ENCODE data around the gene CHST8.

CHST8 gene

DNA sequence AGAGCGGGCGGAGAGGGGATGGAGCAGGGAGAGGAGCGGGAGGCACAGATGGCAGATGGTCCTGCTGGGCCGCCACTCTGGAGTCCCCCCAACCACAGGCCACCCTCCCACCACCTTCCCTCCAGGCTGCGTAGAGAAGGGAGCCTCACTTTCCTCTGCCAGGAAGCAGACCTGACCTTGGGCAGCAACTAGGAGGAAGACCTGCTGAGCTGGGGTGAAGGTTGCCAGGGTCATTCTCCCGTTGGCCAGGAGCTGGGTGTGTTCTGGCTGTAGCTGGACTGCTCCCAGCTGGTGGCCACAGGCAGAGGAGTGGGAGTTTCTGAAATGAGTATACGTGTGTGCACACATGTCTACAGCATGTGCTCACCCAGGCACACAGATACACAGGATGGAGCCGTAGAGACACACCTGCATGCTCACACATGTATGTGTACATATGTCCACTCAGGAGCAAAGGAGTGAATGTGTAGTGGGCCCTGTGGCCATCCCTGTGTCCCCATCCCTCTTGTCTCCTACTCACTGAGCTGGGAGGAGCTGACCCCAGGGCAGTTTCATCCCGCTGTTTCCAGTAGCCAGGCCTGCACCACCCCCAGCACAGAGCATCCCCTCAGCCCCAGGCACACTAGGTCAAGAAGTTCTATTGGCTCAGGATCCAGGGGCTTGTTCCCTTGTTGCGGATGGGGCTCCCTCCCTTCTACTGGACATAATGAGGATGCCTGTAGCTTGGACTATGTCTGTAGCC lies 53.0 kb downstream of the CHST8 start:
- Histone ChIP-seq H3K4me1 (ENCODE audit: insufficient read depth, low read length) (no peaks in the 10 kb centered on the region), H2AFZ (ENCODE audit: low read depth, low read length) (no peak overlapping the region), H3K4me3 (ENCODE audit: low read length) (no peak overlapping the region), H3K9me3 (ENCODE audit: low read length) (no peaks in the 10 kb centered on the region), H3K36me3 (ENCODE audit: insufficient read depth, low read length) (no peaks in the 10 kb centered on the region), H3K27me3 (ENCODE audit: insufficient read depth, low read length) (peaks cover 5% of the 10 kb centered on the region)

DNA sequence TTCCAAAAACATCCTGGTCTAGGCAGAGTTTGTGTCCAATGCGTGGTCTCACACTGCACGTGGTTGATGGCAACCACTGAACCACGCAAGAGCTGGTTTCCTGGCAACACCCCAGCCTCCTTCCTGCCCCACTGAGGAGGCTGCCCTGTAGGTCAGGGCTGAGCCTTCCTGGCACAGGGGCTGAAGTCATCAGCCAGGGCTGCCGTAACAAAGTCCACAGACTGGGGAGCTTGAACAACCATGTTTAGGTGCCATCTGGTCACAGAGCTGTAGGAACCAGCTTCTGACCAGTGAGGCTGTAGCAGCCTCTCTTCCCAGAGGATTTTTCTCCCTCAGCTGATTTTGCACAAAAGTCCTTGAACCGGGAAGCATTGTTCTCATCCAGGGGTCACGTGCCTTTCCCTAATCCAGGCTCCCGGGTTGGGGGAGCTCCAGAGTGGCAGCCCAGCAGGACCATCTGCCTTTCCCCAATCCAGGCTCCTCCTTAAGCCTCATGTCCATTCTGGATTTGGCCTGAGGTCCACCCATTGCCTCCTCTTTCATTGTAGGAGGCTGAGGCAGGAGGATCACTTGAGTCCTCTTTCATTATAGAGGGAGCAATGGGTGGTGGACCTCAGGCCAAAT lies 53.9 kb downstream of the CHST8 start:
- H3K4me3 ChIP-seq (ENCODE audit: low read length): no peak overlapping the region
- no peaks in the 10 kb centered on the region for H3K36me3 ChIP-seq (ENCODE audit: insufficient read depth, low read length)
- H3K27me3 ChIP-seq (ENCODE audit: insufficient read depth, low read length): peaks cover 5% of the 10 kb centered on the region
- no peak overlapping the region for H2AFZ ChIP-seq (ENCODE audit: low read depth, low read length)
- no peaks in the 10 kb centered on the region for H3K4me1 ChIP-seq (ENCODE audit: insufficient read depth, low read length)
- H3K9me3 ChIP-seq (ENCODE audit: low read length): no peaks in the 10 kb centered on the region

DNA sequence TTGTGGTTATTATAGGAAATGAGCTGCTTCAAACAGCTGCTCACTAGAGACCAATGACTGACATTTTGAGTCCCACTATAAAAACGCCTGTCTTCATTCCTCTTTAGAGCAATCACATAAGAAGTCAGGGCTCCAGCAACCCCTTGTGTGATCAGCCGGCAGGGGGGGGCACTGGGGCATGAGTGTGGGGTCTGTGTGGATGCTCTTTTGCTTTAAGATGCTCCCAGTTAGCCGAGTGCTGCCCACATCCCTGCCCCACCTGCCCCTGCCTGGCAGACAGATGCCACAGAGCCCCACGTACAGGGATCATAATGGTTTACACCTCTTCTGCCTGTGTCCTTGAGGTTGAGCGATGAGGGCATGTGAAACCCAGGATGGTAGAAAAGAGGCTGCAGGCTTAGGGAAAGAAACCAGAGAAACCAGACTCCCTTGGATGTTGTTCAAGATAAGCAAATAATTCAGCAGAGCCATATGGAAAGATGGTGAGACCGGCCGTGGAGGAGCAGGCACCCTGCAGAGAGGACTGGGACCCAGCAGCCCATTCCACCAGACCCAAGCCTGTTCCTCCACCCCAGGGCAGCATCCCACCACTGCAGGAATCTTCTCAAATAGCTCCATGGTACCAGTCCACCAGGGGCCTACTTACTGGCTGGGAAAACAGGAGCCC lies 55.4 kb downstream of the CHST8 start:
- no peaks in the 10 kb centered on the region for H3K36me3 ChIP-seq (ENCODE audit: insufficient read depth, low read length)
- no peak overlapping the region for H3K4me3 ChIP-seq (ENCODE audit: low read length)
- peaks cover 13% of the 10 kb centered on the region for H3K27me3 ChIP-seq (ENCODE audit: insufficient read depth, low read length)
- H3K9me3 ChIP-seq (ENCODE audit: low read length): no peaks in the 10 kb centered on the region
- no peak overlapping the region for H2AFZ ChIP-seq (ENCODE audit: low read depth, low read length)
- no peaks in the 10 kb centered on the region for H3K4me1 ChIP-seq (ENCODE audit: insufficient read depth, low read length)

DNA sequence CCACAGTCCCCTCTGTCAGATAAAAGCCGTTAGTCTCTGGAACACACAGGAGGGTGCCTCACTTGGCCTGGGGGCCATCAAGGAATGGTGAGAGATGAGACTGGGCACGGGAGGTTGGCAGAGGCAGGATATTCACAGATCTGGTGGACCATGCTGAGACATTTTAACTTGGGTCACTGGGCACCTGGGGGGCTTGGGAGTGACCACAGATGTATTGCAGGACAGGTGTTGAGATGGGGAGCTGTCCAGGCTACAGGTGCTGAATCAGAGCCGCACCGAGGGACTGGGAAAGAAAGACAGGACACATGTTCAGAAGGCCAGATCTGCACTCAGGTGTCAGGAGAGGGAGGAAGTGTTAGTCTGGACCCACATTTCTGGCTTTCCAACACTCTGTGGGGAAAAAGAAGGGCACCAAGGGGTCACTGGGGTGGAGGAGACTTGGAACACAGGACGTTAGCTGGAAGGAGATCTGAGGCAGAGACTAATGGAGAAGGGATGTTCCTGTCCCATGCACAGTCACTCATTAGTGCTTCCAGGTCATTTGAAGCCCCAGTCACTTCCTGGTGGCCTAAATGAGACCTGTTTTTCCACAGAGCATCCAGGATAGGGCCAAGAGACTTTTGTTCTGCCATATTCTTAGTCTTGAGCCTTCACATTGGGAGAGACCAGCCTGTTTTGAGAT lies 56.1 kb downstream of the CHST8 start:
- H3K4me1 ChIP-seq (ENCODE audit: insufficient read depth, low read length): no peaks in the 10 kb centered on the region
- peaks cover 19% of the 10 kb centered on the region for H3K27me3 ChIP-seq (ENCODE audit: insufficient read depth, low read length)
- no peak overlapping the region for H2AFZ ChIP-seq (ENCODE audit: low read depth, low read length)
- H3K4me3 ChIP-seq (ENCODE audit: low read length): no peak overlapping the region
- H3K36me3 ChIP-seq (ENCODE audit: insufficient read depth, low read length): no peaks in the 10 kb centered on the region
- H3K9me3 ChIP-seq (ENCODE audit: low read length): no peaks in the 10 kb centered on the region

DNA sequence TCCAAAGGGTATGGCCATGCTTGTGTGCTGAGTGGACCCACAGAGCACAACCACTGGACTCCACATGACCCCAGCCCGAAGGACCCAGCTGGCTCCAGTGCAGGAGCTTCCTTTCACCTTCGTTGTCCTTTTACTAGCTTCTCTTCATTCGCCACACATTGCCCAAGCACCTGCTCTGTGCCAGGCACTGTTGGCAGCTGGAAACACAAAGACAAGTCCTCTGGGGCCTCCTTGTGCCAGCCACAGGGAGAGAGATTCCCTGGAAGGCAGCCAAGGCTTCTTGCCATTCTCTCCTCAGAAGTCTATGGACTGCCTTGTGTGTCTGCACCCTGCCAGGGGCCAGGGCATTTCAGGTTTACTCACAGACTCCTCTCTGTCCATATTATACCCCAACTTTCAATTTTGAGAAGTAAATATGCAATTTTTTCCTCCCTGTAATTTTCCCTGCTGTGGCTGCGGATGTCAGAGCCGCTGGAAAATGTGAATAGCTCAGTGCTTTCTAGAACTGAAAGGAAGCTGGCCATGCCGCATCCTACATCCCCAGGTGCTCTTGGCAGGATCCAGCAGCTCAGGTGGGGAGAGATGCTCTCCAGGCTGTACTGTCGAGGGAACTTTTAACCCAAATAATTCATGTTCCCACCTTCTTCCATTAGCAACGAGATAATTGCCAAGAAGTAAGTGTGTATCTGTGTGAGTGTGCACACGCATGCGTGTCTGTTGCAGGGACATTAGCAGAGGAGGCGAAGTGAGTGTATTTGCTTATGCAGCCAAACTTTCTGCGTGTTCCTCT lies 57.2 kb downstream of the CHST8 start:
- Histone ChIP-seq H2AFZ (ENCODE audit: low read depth, low read length) (no peak overlapping the region), H3K9me3 (ENCODE audit: low read length) (no peaks in the 10 kb centered on the region), H3K27me3 (ENCODE audit: insufficient read depth, low read length) (peaks cover 29% of the 10 kb centered on the region), H3K4me1 (ENCODE audit: insufficient read depth, low read length) (no peaks in the 10 kb centered on the region), H3K4me3 (ENCODE audit: low read length) (no peak overlapping the region), H3K36me3 (ENCODE audit: insufficient read depth, low read length) (no peaks in the 10 kb centered on the region)

DNA sequence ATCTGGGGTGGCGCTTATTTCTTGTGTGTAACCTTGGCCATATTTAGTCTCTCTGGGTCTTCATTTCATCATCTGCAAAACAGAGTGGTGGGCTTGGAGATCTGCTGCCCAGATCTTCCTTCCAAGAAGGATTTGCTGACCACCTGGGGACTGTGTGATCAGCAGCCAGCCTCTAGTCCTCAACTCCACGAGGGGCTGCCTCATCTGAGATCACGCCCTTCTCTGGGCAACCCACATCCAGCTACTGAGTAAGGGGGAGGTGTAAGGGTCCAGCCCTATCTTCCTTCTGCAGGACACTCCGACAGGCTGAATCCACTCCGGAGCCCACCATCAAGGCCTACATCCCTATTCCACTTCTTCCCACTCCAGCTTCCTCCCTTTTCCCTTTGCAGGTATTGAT lies 57.9 kb downstream of the CHST8 start:
- H3K4me3 ChIP-seq (ENCODE audit: low read length): no peak overlapping the region
- H2AFZ ChIP-seq (ENCODE audit: low read depth, low read length): no peak overlapping the region
- H3K9me3 ChIP-seq (ENCODE audit: low read length): no peaks in the 10 kb centered on the region
- H3K36me3 ChIP-seq (ENCODE audit: insufficient read depth, low read length): no peaks in the 10 kb centered on the region
- peaks cover 34% of the 10 kb centered on the region for H3K27me3 ChIP-seq (ENCODE audit: insufficient read depth, low read length)
- peaks cover 3% of the 10 kb centered on the region for H3K4me1 ChIP-seq (ENCODE audit: insufficient read depth, low read length)

DNA sequence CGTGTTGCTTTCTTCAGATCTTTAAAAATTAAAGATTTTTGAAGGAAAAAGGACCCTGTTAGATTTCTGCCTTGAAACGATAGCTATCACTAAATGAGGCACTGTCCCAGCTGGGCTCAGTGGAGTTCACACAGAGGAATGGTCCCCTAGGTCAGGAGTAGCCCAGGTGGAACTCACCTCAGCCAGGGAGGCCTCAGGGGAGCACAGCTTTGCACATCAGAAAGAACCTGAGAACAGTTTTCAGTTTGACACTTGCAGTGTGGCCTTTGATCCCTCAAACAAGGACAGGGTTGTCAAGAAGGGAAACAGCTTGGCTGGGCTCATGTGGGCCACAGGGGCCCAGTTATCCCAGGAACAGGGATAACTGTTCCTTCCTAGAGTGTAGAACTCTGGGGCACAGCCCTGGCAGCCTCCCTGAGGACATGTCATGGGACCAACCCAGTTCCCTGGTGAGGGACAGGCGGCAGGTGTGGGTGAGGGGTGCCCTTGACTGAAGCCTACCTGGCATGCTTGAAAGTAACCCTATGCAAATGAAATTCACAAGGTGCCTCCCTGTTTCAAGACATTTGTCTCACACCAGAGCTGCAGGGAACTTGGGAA lies 59.4 kb downstream of the CHST8 start:
- H3K4me1 ChIP-seq (ENCODE audit: insufficient read depth, low read length): peaks cover 10% of the 10 kb centered on the region
- H3K36me3 ChIP-seq (ENCODE audit: insufficient read depth, low read length): no peaks in the 10 kb centered on the region
- peaks cover 48% of the 10 kb centered on the region for H3K27me3 ChIP-seq (ENCODE audit: insufficient read depth, low read length)
- H3K9me3 ChIP-seq (ENCODE audit: low read length): no peaks in the 10 kb centered on the region
- H3K4me3 ChIP-seq (ENCODE audit: low read length): no peak overlapping the region
- H2AFZ ChIP-seq (ENCODE audit: low read depth, low read length): no peak overlapping the region

DNA sequence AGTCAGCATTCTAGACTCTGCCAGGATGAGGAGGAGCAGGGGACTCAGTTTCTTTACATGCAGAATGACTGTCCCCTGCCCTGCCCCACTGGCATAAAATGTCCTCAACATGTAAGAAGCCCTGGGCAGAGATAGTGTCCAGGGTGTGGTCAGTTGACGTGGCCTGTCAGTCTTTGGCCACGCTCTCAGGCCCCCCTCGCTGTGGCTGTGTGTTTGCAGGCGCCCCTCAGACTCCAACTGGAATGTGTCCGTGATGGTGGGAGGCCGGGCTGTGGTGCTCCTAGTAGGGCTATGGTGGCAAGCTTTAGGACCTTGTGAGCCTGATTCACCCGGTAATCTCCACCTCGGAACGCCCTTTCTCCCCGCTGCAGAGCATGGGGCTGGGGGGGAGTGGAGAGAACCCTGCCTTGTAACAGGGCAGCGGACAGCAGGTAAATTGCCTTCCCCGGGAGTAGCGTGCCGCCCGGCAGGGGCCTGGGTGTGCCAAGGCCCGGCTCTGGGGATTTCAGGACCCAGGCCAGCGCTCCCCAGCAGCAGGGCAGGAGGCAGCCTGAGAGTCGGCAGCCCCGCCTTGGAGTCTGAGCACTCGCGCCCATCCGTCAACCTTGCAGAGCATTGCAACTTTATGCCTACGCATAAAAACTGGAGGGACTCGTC lies 62.3 kb downstream of the CHST8 start:
- H3K27me3 ChIP-seq (ENCODE audit: insufficient read depth, low read length): peaks cover 63% of the 10 kb centered on the region
- peaks cover 10% of the 10 kb centered on the region for H3K4me1 ChIP-seq (ENCODE audit: insufficient read depth, low read length)
- no peaks in the 10 kb centered on the region for H3K36me3 ChIP-seq (ENCODE audit: insufficient read depth, low read length)
- no peaks in the 10 kb centered on the region for H3K9me3 ChIP-seq (ENCODE audit: low read length)
- no peak overlapping the region for H3K4me3 ChIP-seq (ENCODE audit: low read length)
- H2AFZ ChIP-seq (ENCODE audit: low read depth, low read length): no peak overlapping the region

DNA sequence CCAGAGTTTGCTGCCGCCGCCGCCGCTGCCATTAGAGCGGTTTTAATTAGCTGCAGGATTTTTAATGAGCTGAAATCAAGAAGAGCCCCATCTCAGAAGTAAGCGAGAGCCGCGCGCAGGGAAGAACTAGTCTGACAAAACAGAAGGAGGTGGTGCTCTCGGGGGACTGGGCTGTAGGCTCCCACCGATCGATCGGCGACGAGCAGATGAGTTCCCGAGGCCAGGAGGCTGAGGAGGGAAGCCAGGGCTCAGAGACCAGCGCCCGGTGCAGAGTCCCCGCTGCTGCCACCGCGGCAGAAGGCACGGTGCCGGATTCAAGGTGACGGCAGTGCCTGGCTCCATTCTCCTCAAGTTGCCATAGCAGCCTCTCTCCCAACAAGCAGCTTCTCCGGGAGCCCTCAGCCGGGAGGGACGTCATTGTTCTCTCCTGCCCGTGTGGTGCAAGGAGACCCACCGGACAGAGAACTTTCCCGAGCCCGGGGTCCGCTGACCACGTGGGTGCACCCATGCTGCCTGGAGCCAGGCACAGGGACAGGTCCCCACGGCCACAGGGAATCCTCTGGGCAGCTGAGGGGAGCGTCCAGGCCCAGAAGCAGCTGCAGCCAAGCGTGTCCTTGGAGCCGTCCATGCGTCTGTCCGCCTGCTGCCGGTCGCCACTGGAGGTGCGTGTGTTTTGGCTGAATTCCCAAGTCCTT lies 62.9 kb downstream of the CHST8 start:
- Histone ChIP-seq H3K4me1 (ENCODE audit: insufficient read depth, low read length) (peaks cover 10% of the 10 kb centered on the region), H2AFZ (ENCODE audit: low read depth, low read length) (no peak overlapping the region), H3K4me3 (ENCODE audit: low read length) (no peak overlapping the region)

DNA sequence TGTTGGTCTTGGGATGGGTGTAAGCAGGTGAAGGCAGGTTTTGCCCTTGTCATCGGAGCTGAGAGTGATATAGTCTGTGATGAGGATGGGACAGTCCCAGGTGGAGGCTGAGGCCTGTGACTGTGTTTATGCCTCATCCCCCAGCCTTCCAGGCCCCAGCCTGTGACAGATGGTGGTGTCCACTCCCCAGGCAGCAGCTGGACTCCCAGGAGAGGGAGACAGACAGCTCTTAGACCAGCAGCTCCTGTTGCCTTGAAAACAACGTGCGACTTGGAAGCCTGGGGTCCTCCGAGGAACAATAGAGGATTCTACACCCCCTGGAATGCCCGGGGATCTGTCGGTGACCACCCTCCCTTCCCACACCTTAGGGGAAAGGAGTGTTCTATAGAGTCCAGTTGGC lies 63.8 kb downstream of the CHST8 start:
- Histone ChIP-seq H3K9me3 (ENCODE audit: low read length) (no peaks in the 10 kb centered on the region), H2AFZ (ENCODE audit: low read depth, low read length) (no peak overlapping the region), H3K4me3 (ENCODE audit: low read length) (no peak overlapping the region), H3K4me1 (ENCODE audit: insufficient read depth, low read length) (peaks cover 10% of the 10 kb centered on the region), H3K36me3 (ENCODE audit: insufficient read depth, low read length) (no peaks in the 10 kb centered on the region), H3K27me3 (ENCODE audit: insufficient read depth, low read length) (peaks cover 61% of the 10 kb centered on the region)

More for the DNA sequence above, 62.9 kb downstream of the CHST8 start:
- peaks cover 61% of the 10 kb centered on the region for H3K27me3 ChIP-seq (ENCODE audit: insufficient read depth, low read length)
- H3K36me3 ChIP-seq (ENCODE audit: insufficient read depth, low read length): no peaks in the 10 kb centered on the region
- H3K9me3 ChIP-seq (ENCODE audit: low read length): no peaks in the 10 kb centered on the region

DNA sequence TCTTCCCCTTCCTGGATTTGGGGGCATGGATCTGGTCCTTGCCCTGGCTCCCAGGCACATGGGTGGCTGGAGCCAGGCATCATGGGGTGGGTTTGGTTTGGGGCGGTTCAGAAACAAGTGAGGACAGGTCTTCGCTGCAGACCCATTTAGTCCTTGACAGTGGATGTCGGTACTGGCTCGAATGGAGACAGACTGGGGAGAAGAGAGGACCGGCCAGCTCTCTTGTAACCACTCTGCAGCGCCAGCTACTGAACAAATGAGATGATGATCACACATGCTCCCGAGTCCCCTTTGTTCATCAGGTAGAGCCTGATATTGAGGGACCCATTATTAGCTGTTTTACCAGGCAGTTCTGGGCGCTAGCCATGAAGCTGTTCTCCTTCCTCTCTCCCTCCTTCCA lies 64.5 kb downstream of the CHST8 start:
- H3K36me3 ChIP-seq (ENCODE audit: insufficient read depth, low read length): no peaks in the 10 kb centered on the region
- H3K9me3 ChIP-seq (ENCODE audit: low read length): no peaks in the 10 kb centered on the region
- no peak overlapping the region for H2AFZ ChIP-seq (ENCODE audit: low read depth, low read length)
- H3K4me3 ChIP-seq (ENCODE audit: low read length): no peak overlapping the region
- H3K4me1 ChIP-seq (ENCODE audit: insufficient read depth, low read length): peaks cover 10% of the 10 kb centered on the region
- peaks cover 57% of the 10 kb centered on the region for H3K27me3 ChIP-seq (ENCODE audit: insufficient read depth, low read length)

Measured in neuron (in vitro differentiated cells).